ENCODE results near the gene HEPACAM2.

Gene HEPACAM2

GRCh38 chr7:93178213-93178612, 48.1 kb downstream of the HEPACAM2 start:
- peak; percentile 57 for TF ChIP-seq CTCF (conservative IDR thresholded peaks at IDR 0.05)
- no peak for TF ChIP-seq ZFX (IDR thresholded peaks at IDR 0.05)
- H3K27ac ChIP-seq = no peak overlapping the region

- no peak overlapping the region for H3K27ac ChIP-seq
- TF ChIP-seq ZFX (IDR thresholded peaks at IDR 0.05) = no peak
Observed at GRCh38 chr7:93176992-93177580, 49.2 kb downstream of the HEPACAM2 start.

GRCh38 chr7:93175219-93175618, 51.0 kb downstream of the HEPACAM2 start:
- TF ChIP-seq CTCF (conservative IDR thresholded peaks at IDR 0.05) = peak; percentile 29; the same call in 1 of the 2 replicates
- TF ChIP-seq ZFX (IDR thresholded peaks at IDR 0.05) = no peak

GRCh38 chr7:93172683-93173082, 53.6 kb downstream of the HEPACAM2 start:
- TF ChIP-seq ZFX (IDR thresholded peaks at IDR 0.05) (no peak), CTCF (conservative IDR thresholded peaks at IDR 0.05) (no peak)
- H3K27ac ChIP-seq = no peak overlapping the region

More at GRCh38 chr7:93175219-93175618, 51.0 kb downstream of the HEPACAM2 start:
- no peak overlapping the region for H3K27ac ChIP-seq

- H3K27ac ChIP-seq = no peak overlapping the region
- TF ChIP-seq CTCF (conservative IDR thresholded peaks at IDR 0.05) = no peak
- no peak for TF ChIP-seq ZFX (IDR thresholded peaks at IDR 0.05)
Observed at GRCh38 chr7:93171606-93172226, 54.6 kb downstream of the HEPACAM2 start.

- no peak overlapping the region for H3K27ac ChIP-seq
- no peak for TF ChIP-seq CTCF (conservative IDR thresholded peaks at IDR 0.05)
- no peak for TF ChIP-seq ZFX (IDR thresholded peaks at IDR 0.05)
Observed at GRCh38 chr7:93165447-93165846, 60.8 kb downstream of the HEPACAM2 start.

GRCh38 chr7:93164766-93165165, 61.5 kb downstream of the HEPACAM2 start:
- H3K27ac ChIP-seq = no peak overlapping the region
- no peak for TF ChIP-seq CTCF (conservative IDR thresholded peaks at IDR 0.05)
- no peak for TF ChIP-seq ZFX (IDR thresholded peaks at IDR 0.05)
